NCI-H524 (cell line): ENCODE data around the gene KIFAP3.
A peak's percentile ranks its signal among the peaks of the same experiment; 100 is the strongest.
"Not testable (repeated sequence)": the region's sequence is repeated elsewhere in the genome, so short reads cannot be mapped to it uniquely, and the experiment has no call there.

Source experiments
- DNase-seq, 2 experiments: peaks; one replicate each; lab custom pipeline; 2025; lab: John Stamatoyannopoulos, UW

KIFAP3 gene

GRCh38 chr1:170063109-170063826 lies 11.2 kb downstream of the KIFAP3 start:
- no peak for DNase-seq

GRCh38 chr1:170061676-170062075 lies 12.8 kb downstream of the KIFAP3 start:
- not testable (repeated sequence) for DNase-seq

- DNase-seq: not testable (repeated sequence)
These were observed 14.4 kb downstream of the KIFAP3 start for GRCh38 chr1:170060015-170060520.

GRCh38 chr1:170049176-170049800 lies 25.2 kb downstream of the KIFAP3 start:
- no peak for DNase-seq

- no peak for DNase-seq
These were observed 26.0 kb downstream of the KIFAP3 start for GRCh38 chr1:170048515-170048914.

GRCh38 chr1:170044187-170044586 lies 30.3 kb downstream of the KIFAP3 start:
- no peak for DNase-seq

GRCh38 chr1:170041423-170042192 lies 32.9 kb downstream of the KIFAP3 start:
- DNase-seq: no peak

GRCh38 chr1:170032531-170033280 lies 41.8 kb downstream of the KIFAP3 start:
- no peak for DNase-seq

- DNase-seq: no peak
These were observed 44.3 kb downstream of the KIFAP3 start for GRCh38 chr1:170030212-170030611.

GRCh38 chr1:170027760-170028159 lies 46.7 kb downstream of the KIFAP3 start:
- no peak for DNase-seq

GRCh38 chr1:170020859-170021258 lies 53.6 kb downstream of the KIFAP3 start:
- DNase-seq: no peak

- DNase-seq: no peak
These were observed 57.0 kb downstream of the KIFAP3 start for GRCh38 chr1:170017478-170017877.

GRCh38 chr1:170012920-170013319 lies 61.6 kb downstream of the KIFAP3 start:
- no peak for DNase-seq

- peak; percentile 18 to 47 for DNase-seq
These were observed 64.1 kb downstream of the KIFAP3 start for GRCh38 chr1:170010443-170010842.

- no peak for DNase-seq
These were observed 64.9 kb downstream of the KIFAP3 start for GRCh38 chr1:170009551-170009950.

GRCh38 chr1:170008745-170009144 lies 65.8 kb downstream of the KIFAP3 start:
- not testable (repeated sequence) for DNase-seq

- DNase-seq: peak; percentile 3 to 38
These were observed 71.1 kb downstream of the KIFAP3 start for GRCh38 chr1:170003270-170003835.

GRCh38 chr1:170001266-170001665 lies 73.2 kb downstream of the KIFAP3 start:
- no peak for DNase-seq

- DNase-seq: no peak
These were observed 74.7 kb downstream of the KIFAP3 start for GRCh38 chr1:169999761-170000160.

GRCh38 chr1:169999331-169999741 lies 75.2 kb downstream of the KIFAP3 start:
- DNase-seq: peak; percentile 29 to 80

GRCh38 chr1:169995993-169996392 lies 78.5 kb downstream of the KIFAP3 start:
- no peak for DNase-seq

GRCh38 chr1:169989246-169989645 lies 85.2 kb downstream of the KIFAP3 start:
- DNase-seq: no peak
